ENCODE data around the gene HAUS3. TPM values are rescaled to one million over a fixed set of nuclear protein-coding genes. Genes with fewer than 3 reads are reported as not detected.

The HAUS3 gene
- total RNA-seq, 2 experiments from 2014 or later = 15.9 to 22.2 TPM

DNA sequence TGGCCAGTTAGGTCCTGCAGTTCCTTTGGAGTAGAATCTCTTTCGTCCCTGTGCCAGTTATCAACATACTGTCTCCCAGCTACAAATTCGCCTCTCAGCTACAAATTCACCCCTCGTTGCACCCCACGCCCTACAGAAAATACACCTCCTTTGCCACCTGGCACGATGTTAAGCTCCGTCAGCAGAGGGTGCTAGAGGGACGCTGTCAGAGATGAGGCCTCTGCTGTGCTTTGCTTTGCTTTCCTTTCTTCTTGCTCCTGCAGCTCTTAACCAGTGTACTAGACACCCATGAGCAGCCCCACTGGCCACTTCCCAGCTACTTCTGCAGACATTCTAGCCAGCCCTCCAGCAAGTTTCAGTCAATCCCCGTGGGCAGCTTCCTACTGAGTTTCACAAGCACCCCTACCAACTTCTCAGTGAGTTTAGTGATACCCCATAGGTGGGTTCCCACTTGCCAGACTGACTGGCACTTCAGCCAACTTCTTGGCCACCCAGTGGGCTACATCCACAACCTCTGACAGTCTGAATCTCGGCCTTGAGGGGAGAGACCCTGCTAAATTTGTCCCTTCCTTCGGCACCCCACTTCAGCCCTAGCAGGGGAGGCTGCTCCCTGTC lies 21.8 kb downstream of the HAUS3 start:
- TF ChIP-seq EZH2phosphoT487 (IDR thresholded peaks at IDR 0.05; ENCODE audit: borderline replicate concordance, low read depth, low read length) = no peak
- TF ChIP-seq, protein P1, sequence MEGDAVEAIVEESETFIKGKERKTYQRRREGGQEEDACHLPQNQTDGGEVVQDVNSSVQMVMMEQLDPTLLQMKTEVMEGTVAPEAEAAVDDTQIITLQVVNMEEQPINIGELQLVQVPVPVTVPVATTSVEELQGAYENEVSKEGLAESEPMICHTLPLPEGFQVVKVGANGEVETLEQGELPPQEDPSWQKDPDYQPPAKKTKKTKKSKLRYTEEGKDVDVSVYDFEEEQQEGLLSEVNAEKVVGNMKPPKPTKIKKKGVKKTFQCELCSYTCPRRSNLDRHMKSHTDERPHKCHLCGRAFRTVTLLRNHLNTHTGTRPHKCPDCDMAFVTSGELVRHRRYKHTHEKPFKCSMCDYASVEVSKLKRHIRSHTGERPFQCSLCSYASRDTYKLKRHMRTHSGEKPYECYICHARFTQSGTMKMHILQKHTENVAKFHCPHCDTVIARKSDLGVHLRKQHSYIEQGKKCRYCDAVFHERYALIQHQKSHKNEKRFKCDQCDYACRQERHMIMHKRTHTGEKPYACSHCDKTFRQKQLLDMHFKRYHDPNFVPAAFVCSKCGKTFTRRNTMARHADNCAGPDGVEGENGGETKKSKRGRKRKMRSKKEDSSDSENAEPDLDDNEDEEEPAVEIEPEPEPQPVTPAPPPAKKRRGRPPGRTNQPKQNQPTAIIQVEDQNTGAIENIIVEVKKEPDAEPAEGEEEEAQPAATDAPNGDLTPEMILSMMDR (conservative IDR thresholded peaks at IDR 0.05; ENCODE audit: low read length) = peak; percentile 91
- H3K4me1 ChIP-seq (ENCODE audit: insufficient read depth, low read length, poor library complexity, severe bottlenecking) = no peaks in the 10 kb centered on the region
- CTCF ChIA-PET (ENCODE audit: unreplicated experiment) = no interaction called here
- no peak overlapping the region for H3K27ac ChIP-seq (ENCODE audit: low read depth, low read length, poor library complexity, severe bottlenecking)
- BruUV-seq (replicated peaks) = no TSS peak
- H3K9me2 ChIP-seq (ENCODE audit: insufficient read depth, low read length) = no peaks in the 10 kb centered on the region
- H3K9me3 ChIP-seq (ENCODE audit: low read length) = no peaks in the 10 kb centered on the region
- no peaks in the 10 kb centered on the region for H3K79me2 ChIP-seq (ENCODE audit: insufficient read depth, low read depth, low read length)
- intact Hi-C loops (cut with micrococcal nuclease; ENCODE audit: unreplicated experiment) = loop anchor here (1.0 kb wide), 3 partner anchors 134 to 242 kb away; no protein-coding TSS in a partner anchor
- no peak overlapping the region for H3K4me3 ChIP-seq (ENCODE audit: low read depth, low read length, poor library complexity, severe bottlenecking)
- peaks cover 12% of the 10 kb centered on the region; the same call in 1 of the 2 replicates for H3K36me3 ChIP-seq (ENCODE audit: insufficient read depth, low read length)
- DNase-seq (ENCODE audit: low spot score) = peak; percentile 77
- no peaks in the 10 kb centered on the region for H4K20me1 ChIP-seq (ENCODE audit: insufficient read depth, low read length)
- POLR2A ChIA-PET = interaction anchor here (0.5 to 0.6 kb wide), 2 partner anchors 19 to 861 kb away, joined by 3 read pairs; no protein-coding TSS in a partner anchor
- no peak overlapping the region for H2AFZ ChIP-seq (ENCODE audit: low read length)
- H3K4me2 ChIP-seq (ENCODE audit: low read length) = no peak overlapping the region

DNA sequence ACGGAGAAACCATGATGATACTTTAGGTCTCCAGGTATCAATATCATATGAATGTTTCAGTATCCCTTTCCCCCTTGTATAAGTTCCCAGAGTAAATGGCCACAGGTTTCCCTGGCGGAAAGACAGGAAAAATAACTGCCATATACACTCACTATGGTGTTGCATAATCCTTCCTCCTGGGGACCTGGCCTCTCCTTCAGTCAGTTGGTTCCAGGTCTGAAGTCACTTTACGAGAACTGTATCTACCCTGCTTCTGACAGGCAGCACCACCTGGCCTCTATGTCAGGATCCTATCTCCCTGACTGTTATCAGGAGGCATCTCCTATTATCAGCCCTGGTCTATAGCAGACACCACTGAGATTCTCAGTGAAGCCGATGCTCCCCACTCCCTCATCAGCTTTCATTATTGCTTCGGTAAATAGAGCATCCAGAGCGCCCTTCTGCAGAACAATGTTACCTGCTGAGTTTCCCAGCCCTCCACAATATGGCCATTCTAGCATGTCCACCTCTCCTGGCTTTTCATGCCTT lies 22.6 kb downstream of the HAUS3 start:
- H3K4me2 ChIP-seq (ENCODE audit: low read length) = no peak overlapping the region
- H3K9me3 ChIP-seq (ENCODE audit: low read length) = no peaks in the 10 kb centered on the region
- H4K20me1 ChIP-seq (ENCODE audit: insufficient read depth, low read length) = no peaks in the 10 kb centered on the region
- intact Hi-C loops (cut with micrococcal nuclease; ENCODE audit: unreplicated experiment) = no loop called here
- DNase-seq (ENCODE audit: low spot score) = no peak
- H3K4me1 ChIP-seq (ENCODE audit: insufficient read depth, low read length, poor library complexity, severe bottlenecking) = no peaks in the 10 kb centered on the region
- POLR2A ChIA-PET = interaction anchor here (0.6 kb wide), 1 partner anchor 19 kb away, joined by 3 read pairs; no protein-coding TSS in a partner anchor
- no peak overlapping the region for H3K4me3 ChIP-seq (ENCODE audit: low read depth, low read length, poor library complexity, severe bottlenecking)
- H3K9me2 ChIP-seq (ENCODE audit: insufficient read depth, low read length) = no peaks in the 10 kb centered on the region
- H3K79me2 ChIP-seq (ENCODE audit: insufficient read depth, low read depth, low read length) = no peaks in the 10 kb centered on the region
- no peak for TF ChIP-seq EZH2phosphoT487 (IDR thresholded peaks at IDR 0.05; ENCODE audit: borderline replicate concordance, low read depth, low read length)
- TF ChIP-seq, protein P1 (conservative IDR thresholded peaks at IDR 0.05; ENCODE audit: low read length) = no peak
- no peak overlapping the region for H3K27ac ChIP-seq (ENCODE audit: low read depth, low read length, poor library complexity, severe bottlenecking)
- H2AFZ ChIP-seq (ENCODE audit: low read length) = no peak overlapping the region
- CTCF ChIA-PET (ENCODE audit: unreplicated experiment) = no interaction called here
- no TSS peak for BruUV-seq (replicated peaks)
- H3K36me3 ChIP-seq (ENCODE audit: insufficient read depth, low read length) = peaks cover 12% of the 10 kb centered on the region; the same call in 1 of the 2 replicates

DNA sequence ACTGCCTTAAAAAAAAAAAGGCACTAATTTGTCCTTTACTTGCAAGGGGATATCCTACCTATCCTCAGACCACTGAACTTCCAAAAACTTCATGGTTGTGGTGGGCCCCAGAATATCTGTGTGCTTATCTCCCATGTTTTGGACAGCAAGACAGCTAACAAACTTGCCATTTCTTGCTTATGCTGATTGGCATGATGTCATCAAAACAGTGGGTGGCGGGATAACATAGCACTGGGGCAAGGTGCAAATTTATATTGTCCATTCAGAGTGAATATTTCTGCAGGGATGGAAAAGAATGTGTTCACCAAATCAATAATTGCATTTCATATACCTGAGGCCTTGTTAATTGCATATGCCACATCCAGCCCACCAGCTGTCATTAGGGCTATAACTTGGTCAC lies 23.5 kb downstream of the HAUS3 start:
- no TSS peak for BruUV-seq (replicated peaks)
- Histone ChIP-seq H3K4me2 (ENCODE audit: low read length) (no peak overlapping the region), H4K20me1 (ENCODE audit: insufficient read depth, low read length) (no peaks in the 10 kb centered on the region), H3K27ac (ENCODE audit: low read depth, low read length, poor library complexity, severe bottlenecking) (no peak overlapping the region), H3K79me2 (ENCODE audit: insufficient read depth, low read depth, low read length) (no peaks in the 10 kb centered on the region), H3K36me3 (ENCODE audit: insufficient read depth, low read length) (peaks cover 11% of the 10 kb centered on the region; the same call in 1 of the 2 replicates), H3K4me1 (ENCODE audit: insufficient read depth, low read length, poor library complexity, severe bottlenecking) (no peaks in the 10 kb centered on the region), H3K9me2 (ENCODE audit: insufficient read depth, low read length) (no peaks in the 10 kb centered on the region), H2AFZ (ENCODE audit: low read length) (no peak overlapping the region), H3K4me3 (ENCODE audit: low read depth, low read length, poor library complexity, severe bottlenecking) (no peak overlapping the region), H3K9me3 (ENCODE audit: low read length) (no peaks in the 10 kb centered on the region)
- intact Hi-C loops (cut with micrococcal nuclease; ENCODE audit: unreplicated experiment) = no loop called here
- CTCF ChIA-PET (ENCODE audit: unreplicated experiment) = no interaction called here
- POLR2A ChIA-PET = interaction anchor here (1.3 kb wide), 1 partner anchor 14 kb away, joined by 3 read pairs; no protein-coding TSS in a partner anchor
- no peak for DNase-seq (ENCODE audit: low spot score)
- TF ChIP-seq, protein P1 (conservative IDR thresholded peaks at IDR 0.05; ENCODE audit: low read length) = no peak

Data from OCI-LY7 (cell line).